GM20000 (cell line): Measurements from ENCODE around the gene PRDX4.
A peak's percentile ranks its signal among the peaks of the same experiment; 100 is the strongest.

Experiments used
- DNase-seq: peaks from one replicate; pipeline ENCODE4 v3.0.0; 2012; ENCODE audit warnings: low spot score
- CTCF ChIP-seq: IDR thresholded peaks from 2 replicates; pipeline ENCODE4 v1.5.1; 2012; ENCODE audit warnings: mild to moderate bottlenecking, control low read depth; ENCODE audit errors: extremely low read depth, missing control alignments

The PRDX4 gene

DNA sequence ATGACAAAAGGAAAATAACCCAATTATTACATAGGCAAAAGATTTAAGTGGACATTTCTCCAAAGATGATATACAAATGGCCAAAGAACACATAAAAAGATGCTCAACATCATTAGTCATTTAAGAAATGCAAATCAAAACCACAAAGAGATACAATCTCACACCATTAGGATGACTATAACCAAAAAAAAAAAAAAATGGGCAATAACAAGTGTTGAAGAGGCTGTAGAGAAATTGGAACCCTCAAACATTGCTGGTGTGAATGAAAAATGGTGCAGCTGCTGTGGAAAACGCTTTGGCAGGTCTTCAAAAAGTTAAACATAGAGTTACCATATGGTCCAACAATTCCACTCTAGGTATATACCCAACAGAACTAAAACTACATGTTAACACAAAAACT, 5.6 kb upstream of the PRDX4 start:
- TF ChIP-seq CTCF = no peak
- DNase-seq = no peak

GRCh38 chrX:23662187-23662586, 5.1 kb upstream of the PRDX4 start:
- DNase-seq = no peak

GRCh38 chrX:23662853-23663252, 4.4 kb upstream of the PRDX4 start:
- TF ChIP-seq CTCF = no peak
- DNase-seq = peak; percentile 36

More at GRCh38 chrX:23662187-23662586, 5.1 kb upstream of the PRDX4 start:
- TF ChIP-seq CTCF = no peak

GRCh38 chrX:23664496-23664895, 2.8 kb upstream of the PRDX4 start:
- no peak for DNase-seq

DNA sequence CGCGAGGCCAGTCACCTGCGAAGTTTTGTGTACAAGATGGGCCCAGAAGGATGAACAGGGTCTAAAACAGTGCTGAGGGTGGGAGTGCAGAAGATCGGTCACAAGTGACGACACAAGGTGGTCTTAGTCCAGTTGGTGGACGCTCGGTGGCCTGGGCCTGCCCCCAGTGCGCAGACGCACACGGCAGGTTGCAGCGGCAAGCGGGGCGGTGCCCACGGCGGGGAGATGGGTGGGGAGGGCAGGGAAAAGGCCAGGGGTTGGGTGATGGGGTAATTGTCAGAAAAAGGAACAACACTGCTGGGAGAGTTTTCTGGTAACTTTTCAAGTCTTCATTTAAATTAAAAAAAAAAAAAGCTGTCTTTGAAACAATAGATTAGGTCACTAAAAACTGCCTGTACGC, 1.0 kb upstream of the PRDX4 start:
- no peak for DNase-seq
- no peak for TF ChIP-seq CTCF

More at GRCh38 chrX:23664496-23664895, 2.8 kb upstream of the PRDX4 start:
- TF ChIP-seq CTCF = no peak

- no peak for DNase-seq
- TF ChIP-seq CTCF = no peak
Measured at GRCh38 chrX:23668335-23668734, 1.0 kb downstream of the PRDX4 start.

DNA sequence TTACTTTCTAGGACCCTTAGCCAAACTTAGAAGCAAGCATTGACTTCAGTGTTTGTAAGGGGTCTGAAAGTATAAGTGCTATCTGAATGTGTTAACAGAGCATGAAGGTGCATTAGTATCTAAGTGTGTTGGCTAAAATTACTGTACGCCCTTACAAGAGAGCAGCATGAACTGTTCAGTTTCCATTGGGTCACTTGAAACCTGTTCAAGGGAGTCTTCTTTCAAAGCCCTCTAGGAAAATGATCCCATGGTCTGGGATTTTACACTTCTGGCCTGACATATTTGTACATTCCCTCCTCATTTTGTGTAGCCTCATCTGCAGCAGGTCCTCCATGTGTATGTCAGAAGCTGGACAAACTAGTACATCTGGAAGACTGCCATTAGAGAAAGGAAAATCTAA, 3.2 kb downstream of the PRDX4 start:
- no peak for TF ChIP-seq CTCF
- DNase-seq = no peak
